Glomerular visceral epithelial cell (primary cell): Measurements from ENCODE around the gene FCER1G.
"Not testable (repeated sequence)": the region's sequence is repeated elsewhere in the genome, so short reads cannot be mapped to it uniquely, and the experiment has no call there.

Experiments used
- DNase-seq: peaks from one replicate; pipeline ENCODE4 v3.0.0-alpha.2; 2016; ENCODE audit errors: extremely low spot score

FCER1G gene

GRCh38 chr1:161206411-161207140 is 8.5 kb upstream of the FCER1G start:
- DNase-seq = no peak

GRCh38 chr1:161207173-161207572 is 7.9 kb upstream of the FCER1G start:
- DNase-seq = no peak

- DNase-seq = peak; percentile 77
Observed at GRCh38 chr1:161209790-161210409, 5.2 kb upstream of the FCER1G start.

- DNase-seq = no peak
Observed at GRCh38 chr1:161214369-161214768, 726 bp upstream of the FCER1G start.

GRCh38 chr1:161216945-161217712 is 2.0 kb downstream of the FCER1G start:
- DNase-seq = peak; percentile 89

GRCh38 chr1:161217831-161218230 is 2.7 kb downstream of the FCER1G start:
- no peak for DNase-seq

- no peak for DNase-seq
Observed at GRCh38 chr1:161218301-161219077, 3.4 kb downstream of the FCER1G start.

GRCh38 chr1:161219078-161219892 is 4.2 kb downstream of the FCER1G start:
- no peak for DNase-seq

- DNase-seq = no peak
Observed at GRCh38 chr1:161220002-161220401, 4.9 kb downstream of the FCER1G start.

GRCh38 chr1:161222175-161223019 is 7.3 kb downstream of the FCER1G start:
- no peak for DNase-seq

- DNase-seq = no peak
Observed at GRCh38 chr1:161223805-161224694, 9.0 kb downstream of the FCER1G start.

- not testable (repeated sequence) for DNase-seq
Observed at GRCh38 chr1:161224695-161225087, 9.6 kb downstream of the FCER1G start.

- DNase-seq = no peak
Observed at GRCh38 chr1:161225178-161225533, 10.1 kb downstream of the FCER1G start.

- DNase-seq = peak; percentile 100
Observed at GRCh38 chr1:161225534-161226319, 10.6 kb downstream of the FCER1G start, which contains the start of gene TOMM40L. TOMM40L (plus strand) TSS chr1:161226060; CDS start chr1:161226490, 430 bp downstream.

GRCh38 chr1:161226320-161226711 is 11.2 kb downstream of the FCER1G start:
- DNase-seq = no peak

- DNase-seq = no peak
Observed at GRCh38 chr1:161226759-161227158, 11.7 kb downstream of the FCER1G start.

- DNase-seq = peak; percentile 80
Observed at GRCh38 chr1:161227196-161227871, 12.2 kb downstream of the FCER1G start.

- DNase-seq = no peak
Observed at GRCh38 chr1:161228032-161228431, 12.9 kb downstream of the FCER1G start.
